ENCODE results near the gene SIX1.

SIX1 gene

GRCh38 chr14:60637479-60638315 is 11.6 kb downstream of the SIX1 start:
- Histone ChIP-seq H3K79me2 (ENCODE audit: control insufficient read depth, low read length) (no peaks in the 10 kb centered on the region), H4K20me1 (ENCODE audit: control insufficient read depth, insufficient read depth, low read depth, low read length) (no peaks in the 10 kb centered on the region), H3K9me3 (ENCODE audit: control insufficient read depth, insufficient read depth, low read length) (peaks cover 3% of the 10 kb centered on the region; the same call in 1 of the 2 replicates), H3K9me2 (replicated peaks; ENCODE audit: control insufficient read depth, low read length) (no peaks in the 10 kb centered on the region), H3K4me3 (ENCODE audit: low read length) (no peak overlapping the region), H3F3A (ENCODE audit: control insufficient read depth, insufficient read depth) (no peaks in the 10 kb centered on the region), H3K27me3 (ENCODE audit: control insufficient read depth, low read length) (no peaks in the 10 kb centered on the region), H3K36me3 (ENCODE audit: control insufficient read depth, low read length) (no peaks in the 10 kb centered on the region), H3K4me1 (ENCODE audit: control insufficient read depth, low read length) (peaks cover 8% of the 10 kb centered on the region), H3K27ac (ENCODE audit: low read depth, low read length) (no peak overlapping the region), H3K4me2 (ENCODE audit: low read length) (no peak overlapping the region)
- TF ChIP-seq CTCF (IDR thresholded peaks at IDR 0.05; ENCODE audit: low read depth, low read length, poor library complexity, severe bottlenecking) (no peak), EZH2phosphoT487 (IDR thresholded peaks at IDR 0.05; ENCODE audit: borderline replicate concordance, low read length) (no peak)

GRCh38 chr14:60636879-60637478 is 12.3 kb downstream of the SIX1 start:
- Histone ChIP-seq H3K36me3 (ENCODE audit: control insufficient read depth, low read length) (no peaks in the 10 kb centered on the region), H3K27me3 (ENCODE audit: control insufficient read depth, low read length) (no peaks in the 10 kb centered on the region), H3K9me2 (replicated peaks; ENCODE audit: control insufficient read depth, low read length) (no peaks in the 10 kb centered on the region), H3F3A (ENCODE audit: control insufficient read depth, insufficient read depth) (no peaks in the 10 kb centered on the region), H3K4me1 (ENCODE audit: control insufficient read depth, low read length) (peaks cover 10% of the 10 kb centered on the region), H3K4me2 (ENCODE audit: low read length) (no peak overlapping the region), H3K27ac (ENCODE audit: low read depth, low read length) (no peak overlapping the region), H3K9me3 (ENCODE audit: control insufficient read depth, insufficient read depth, low read length) (peaks cover 3% of the 10 kb centered on the region; the same call in 1 of the 2 replicates), H4K20me1 (ENCODE audit: control insufficient read depth, insufficient read depth, low read depth, low read length) (no peaks in the 10 kb centered on the region), H3K4me3 (ENCODE audit: low read length) (no peak overlapping the region), H3K79me2 (ENCODE audit: control insufficient read depth, low read length) (no peaks in the 10 kb centered on the region)
- TF ChIP-seq EZH2phosphoT487 (IDR thresholded peaks at IDR 0.05; ENCODE audit: borderline replicate concordance, low read length), result no peak
- TF ChIP-seq CTCF (IDR thresholded peaks at IDR 0.05; ENCODE audit: low read depth, low read length, poor library complexity, severe bottlenecking), result no peak

GRCh38 chr14:60634153-60634552 is 15.1 kb downstream of the SIX1 start:
- H3K9me2 ChIP-seq (replicated peaks; ENCODE audit: control insufficient read depth, low read length), result no peaks in the 10 kb centered on the region
- H3K27me3 ChIP-seq (ENCODE audit: control insufficient read depth, low read length), result no peaks in the 10 kb centered on the region
- H3K27ac ChIP-seq (ENCODE audit: low read depth, low read length), result no peak overlapping the region

More at GRCh38 chr14:60634153-60634552, 15.1 kb downstream of the SIX1 start:
- no peak for TF ChIP-seq EZH2phosphoT487 (IDR thresholded peaks at IDR 0.05; ENCODE audit: borderline replicate concordance, low read length)
- TF ChIP-seq CTCF (IDR thresholded peaks at IDR 0.05; ENCODE audit: low read depth, low read length, poor library complexity, severe bottlenecking), result no peak
- H3K9me3 ChIP-seq (ENCODE audit: control insufficient read depth, insufficient read depth, low read length), result peaks cover 3% of the 10 kb centered on the region; the same call in 1 of the 2 replicates
- no peaks in the 10 kb centered on the region for H3F3A ChIP-seq (ENCODE audit: control insufficient read depth, insufficient read depth)
- H3K4me1 ChIP-seq (ENCODE audit: control insufficient read depth, low read length), result peaks cover 10% of the 10 kb centered on the region
- H3K79me2 ChIP-seq (ENCODE audit: control insufficient read depth, low read length), result no peaks in the 10 kb centered on the region
- H3K4me2 ChIP-seq (ENCODE audit: low read length), result no peak overlapping the region
- no peaks in the 10 kb centered on the region for H3K36me3 ChIP-seq (ENCODE audit: control insufficient read depth, low read length)
- H3K4me3 ChIP-seq (ENCODE audit: low read length), result no peak overlapping the region
- no peaks in the 10 kb centered on the region for H4K20me1 ChIP-seq (ENCODE audit: control insufficient read depth, insufficient read depth, low read depth, low read length)

Data from DOHH2 (cell line).